HG02943 (cell line): ENCODE data around the gene LRRC10B.

Source experiments
- ATAC-seq: cut with Tn5 transposase; IDR thresholded peaks from one replicate; pipeline ENCODE4 v1.9.1; 2021; ENCODE audit warnings: mild to moderate bottlenecking, low read depth, moderate library complexity; ENCODE audit not compliant: unreplicated experiment

The LRRC10B gene

GRCh38 chr11:61486011-61486620 lies 22.4 kb upstream of the LRRC10B start:
- no peak for ATAC-seq

DNA sequence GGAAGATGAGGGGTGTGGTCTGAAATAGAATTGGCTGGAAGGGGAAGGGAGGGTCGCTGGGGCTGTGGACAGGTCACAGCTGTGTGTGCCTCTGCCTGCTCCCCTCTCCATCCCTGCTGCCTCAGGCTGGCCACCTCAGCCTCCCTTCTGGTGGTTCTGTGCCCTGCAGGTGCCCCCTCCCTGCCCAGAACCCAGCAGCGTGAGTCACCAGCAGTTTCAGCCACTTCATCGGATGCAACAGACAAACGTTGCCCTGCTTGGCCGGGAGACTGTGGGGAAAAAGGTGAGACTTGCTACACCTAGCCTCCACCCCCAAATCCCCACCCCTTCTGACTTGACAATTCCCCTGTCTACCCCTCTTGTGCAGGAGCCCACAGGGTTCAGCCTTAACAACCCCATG lies 21.8 kb upstream of the LRRC10B start:
- no peak for ATAC-seq

GRCh38 chr11:61487342-61488025 lies 21.1 kb upstream of the LRRC10B start:
- ATAC-seq = no peak

GRCh38 chr11:61488651-61489291 lies 19.8 kb upstream of the LRRC10B start:
- ATAC-seq = no peak

GRCh38 chr11:61489833-61490721 lies 18.5 kb upstream of the LRRC10B start:
- no peak for ATAC-seq

- no peak for ATAC-seq
Measured at GRCh38 chr11:61491736-61492395, 16.7 kb upstream of the LRRC10B start.

- no peak for ATAC-seq
Measured at GRCh38 chr11:61494381-61494961, 14.1 kb upstream of the LRRC10B start.

DNA sequence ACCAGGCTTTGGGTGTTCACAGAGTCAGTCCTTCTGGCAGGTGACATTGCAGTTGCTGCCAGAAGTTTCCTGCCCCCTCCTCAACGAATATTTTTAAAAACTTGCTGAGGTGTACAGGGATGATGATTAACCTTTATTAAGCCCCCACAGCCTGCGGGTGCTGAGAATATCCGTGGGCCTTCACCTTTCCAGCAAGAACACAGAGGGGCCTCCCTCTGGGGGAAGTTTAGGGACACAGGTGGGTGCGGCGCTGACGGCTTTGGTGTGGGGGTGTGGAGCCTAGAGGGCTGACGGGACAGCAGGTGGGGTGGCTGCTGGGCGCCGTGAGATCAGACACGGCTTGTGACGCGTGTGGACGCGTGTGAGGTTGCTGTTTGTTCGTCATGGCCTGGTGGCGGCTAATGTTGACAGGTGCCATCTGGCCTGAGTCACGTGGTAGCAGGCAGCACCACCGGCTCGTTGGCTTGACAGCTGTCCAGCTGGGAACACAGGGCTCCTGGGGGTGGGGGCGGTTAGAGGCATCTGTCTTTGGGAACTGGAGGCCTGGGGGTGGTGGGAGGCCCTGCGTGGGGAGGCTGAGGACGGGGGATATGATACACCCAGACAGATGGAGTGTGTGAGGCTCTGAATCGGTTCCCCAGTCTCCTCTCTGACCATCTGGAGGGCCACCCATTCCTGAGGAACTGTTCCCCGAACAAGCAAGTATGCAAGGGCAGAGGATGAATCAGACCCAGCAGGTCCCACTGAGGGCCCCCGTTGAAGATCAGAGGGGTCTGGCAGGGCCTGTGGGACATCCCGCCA lies 12.5 kb upstream of the LRRC10B start:
- no peak for ATAC-seq

- no peak for ATAC-seq
Measured at GRCh38 chr11:61496602-61497400, 11.7 kb upstream of the LRRC10B start.

- no peak for ATAC-seq
Measured at GRCh38 chr11:61497473-61497872, 11.1 kb upstream of the LRRC10B start.

- no peak for ATAC-seq
Measured at GRCh38 chr11:61497876-61498275, 10.7 kb upstream of the LRRC10B start.

GRCh38 chr11:61498767-61499341 lies 9.7 kb upstream of the LRRC10B start:
- ATAC-seq = no peak

- ATAC-seq = no peak
Measured at GRCh38 chr11:61499816-61500491, 8.6 kb upstream of the LRRC10B start.

DNA sequence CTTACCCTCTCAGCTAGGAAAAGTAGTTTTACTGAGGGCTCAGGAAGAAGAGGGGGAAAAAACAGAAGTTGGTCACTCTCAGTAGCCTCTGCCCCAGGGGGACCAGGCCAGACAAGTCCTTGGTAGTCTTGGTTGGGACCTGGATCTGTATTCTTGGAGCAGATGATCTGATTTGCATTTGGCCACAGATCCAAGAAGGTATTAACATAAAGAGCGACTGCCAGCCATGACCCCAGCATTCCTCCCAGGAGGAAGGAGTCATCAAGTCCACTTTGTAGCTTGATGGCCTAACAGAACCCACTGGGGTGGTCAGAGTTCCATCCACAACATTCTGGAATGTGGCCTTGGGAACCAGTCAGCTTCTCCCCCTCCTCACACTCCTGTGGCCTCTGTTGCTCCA lies 6.0 kb upstream of the LRRC10B start:
- no peak for ATAC-seq

DNA sequence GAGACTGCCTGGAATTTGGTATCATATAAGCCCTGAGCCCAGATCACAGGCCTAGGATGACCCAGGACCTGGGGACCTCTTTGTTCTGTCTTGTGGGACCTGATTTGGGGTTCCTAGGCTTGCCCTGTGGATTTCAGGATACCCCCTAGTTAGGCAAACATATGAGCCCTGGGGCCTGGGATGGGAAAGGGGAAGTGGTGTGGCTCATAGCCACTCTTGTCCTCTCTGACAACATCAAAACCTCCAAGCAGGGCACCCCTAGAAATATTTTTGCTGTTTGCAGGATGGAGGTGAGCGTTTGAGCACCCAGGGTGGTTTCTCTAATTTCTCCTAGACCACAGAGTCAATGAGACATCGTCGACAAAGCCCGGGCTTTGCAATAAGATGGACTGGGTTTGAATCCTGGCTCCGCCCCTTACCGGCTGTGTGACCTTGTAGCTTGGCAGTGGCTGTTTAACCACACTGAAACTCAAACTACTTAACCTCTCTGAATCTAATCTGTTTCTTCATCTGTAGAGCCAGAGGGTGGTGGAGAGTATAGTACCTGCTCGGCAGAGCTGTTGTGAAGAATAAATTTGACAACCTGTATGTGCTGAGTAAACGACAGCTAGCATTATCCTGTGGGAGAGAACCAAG lies 5.3 kb upstream of the LRRC10B start:
- no peak for ATAC-seq

DNA sequence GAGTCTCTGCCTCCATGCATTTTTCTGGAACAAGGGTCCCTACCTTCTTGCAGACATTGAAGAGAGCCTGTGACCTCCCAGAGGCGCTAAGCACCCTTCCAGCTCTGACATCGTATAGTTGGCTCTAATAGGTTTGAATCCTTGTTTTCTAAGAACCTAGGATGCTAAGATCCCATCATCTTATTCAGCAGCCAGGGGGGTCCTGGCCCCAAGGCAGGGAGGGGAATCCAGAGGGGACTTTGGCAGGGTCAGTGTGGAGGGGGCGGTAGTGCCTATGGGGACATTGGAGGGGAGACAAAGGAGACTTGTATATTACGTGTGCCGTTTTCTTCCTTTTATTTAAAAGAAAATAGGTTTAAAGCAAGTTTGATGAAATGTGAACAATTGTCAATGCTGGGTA lies 3.4 kb upstream of the LRRC10B start:
- no peak for ATAC-seq

GRCh38 chr11:61505640-61506155 lies 2.9 kb upstream of the LRRC10B start:
- ATAC-seq = no peak
